HG03571 (cell line): ENCODE measurements around the gene PRRG4.
"Not testable (repeated sequence)": the region's sequence is repeated elsewhere in the genome, so short reads cannot be mapped to it uniquely, and the experiment has no call there.

Source experiments
- ATAC-seq: cut with Tn5 transposase; IDR thresholded peaks from one replicate; pipeline ENCODE4 v1.9.1; 2021; ENCODE audit not compliant: unreplicated experiment

Gene PRRG4

DNA sequence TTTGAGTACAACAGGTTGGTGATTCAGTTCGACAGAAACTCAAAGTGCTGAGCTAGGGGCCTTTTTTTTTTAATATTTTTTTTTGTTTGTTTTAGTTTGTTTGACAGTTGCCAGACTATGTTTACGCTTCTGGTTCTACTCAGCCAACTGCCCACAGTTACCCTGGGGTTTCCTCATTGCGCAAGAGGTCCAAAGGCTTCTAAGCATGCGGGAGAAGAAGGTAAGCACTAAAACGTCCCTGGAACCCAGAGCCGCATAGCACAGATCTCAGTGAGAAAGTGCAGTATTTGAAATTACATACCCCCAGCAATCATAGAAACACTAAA, 649 bp downstream of the PRRG4 start:
- ATAC-seq = peak; percentile 1

DNA sequence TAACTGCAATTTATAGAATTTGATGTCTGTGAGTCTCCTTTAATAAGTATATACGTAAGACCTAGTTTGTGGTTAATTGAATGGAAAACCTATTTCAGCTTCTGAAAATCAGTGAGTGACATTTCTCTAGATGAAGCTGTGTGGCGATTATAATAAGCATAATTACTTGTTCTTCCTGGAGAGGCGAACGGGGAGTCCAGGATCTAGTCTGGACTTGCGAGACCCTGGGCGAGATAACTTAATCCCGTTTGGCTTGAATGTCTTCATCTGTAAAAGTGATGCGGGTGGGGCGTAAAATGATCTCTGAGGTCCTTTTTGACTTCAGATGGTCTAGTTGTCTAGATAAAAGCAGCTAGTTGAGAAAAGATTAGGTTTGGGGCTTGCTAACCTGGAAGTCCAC, 1.1 kb downstream of the PRRG4 start:
- ATAC-seq = no peak

DNA sequence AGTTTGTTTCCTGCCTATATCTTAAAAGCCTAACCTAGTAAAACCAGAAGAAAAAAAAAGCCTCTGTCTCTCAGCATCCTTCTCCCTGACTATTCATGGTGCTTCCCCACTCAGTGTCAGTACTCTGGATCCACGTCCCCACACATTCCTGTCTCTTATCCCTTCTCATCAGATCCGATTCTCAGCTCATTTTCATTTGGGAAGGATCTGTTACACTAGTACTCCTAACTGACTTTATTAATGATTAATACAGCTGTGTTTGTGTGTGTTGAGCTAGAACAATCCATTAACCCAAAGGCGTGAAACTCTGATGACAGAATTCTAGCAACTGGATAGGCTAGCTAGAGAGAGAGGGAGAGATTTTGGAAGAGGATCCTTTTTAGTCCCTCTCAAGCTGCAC, 1.5 kb downstream of the PRRG4 start:
- ATAC-seq = no peak

DNA sequence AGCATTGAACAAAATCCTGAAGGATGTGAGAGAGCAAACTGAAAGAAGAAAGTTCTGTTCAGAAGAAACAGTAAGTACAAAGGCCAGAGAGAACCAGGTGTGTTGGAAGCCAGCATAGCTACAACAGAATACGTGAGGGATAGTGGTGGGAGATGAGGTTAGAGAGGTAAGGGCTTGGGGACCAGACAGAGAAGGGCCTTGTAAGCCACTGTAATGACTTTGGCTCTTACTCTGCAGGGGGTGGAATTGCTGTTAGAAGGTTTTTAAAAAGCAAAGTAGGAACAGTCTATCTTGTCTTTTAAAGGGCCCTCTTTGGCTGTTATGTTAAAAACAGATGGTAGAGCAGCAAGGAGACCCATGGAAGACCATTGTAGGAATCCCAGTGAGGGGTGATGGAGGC, 4.2 kb downstream of the PRRG4 start:
- ATAC-seq = no peak

DNA sequence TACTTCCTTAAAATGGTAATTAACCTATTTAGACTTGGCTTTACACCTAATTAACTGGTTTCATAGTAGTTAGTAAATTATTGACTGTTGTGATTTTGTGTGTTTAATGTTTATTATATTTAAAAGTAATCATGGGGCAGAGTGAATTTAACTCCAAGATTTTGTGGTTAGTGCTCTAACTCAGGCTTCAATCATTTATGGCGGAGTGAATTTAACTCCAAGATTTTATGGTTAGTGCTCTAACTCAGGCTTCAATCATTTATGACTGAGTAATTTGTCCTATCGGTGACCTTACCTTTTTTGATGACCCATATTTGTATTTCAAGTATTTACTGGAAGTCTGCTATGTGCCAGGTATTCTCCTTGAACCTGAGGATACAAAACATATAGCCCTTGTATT, 7.2 kb downstream of the PRRG4 start:
- no peak for ATAC-seq

DNA sequence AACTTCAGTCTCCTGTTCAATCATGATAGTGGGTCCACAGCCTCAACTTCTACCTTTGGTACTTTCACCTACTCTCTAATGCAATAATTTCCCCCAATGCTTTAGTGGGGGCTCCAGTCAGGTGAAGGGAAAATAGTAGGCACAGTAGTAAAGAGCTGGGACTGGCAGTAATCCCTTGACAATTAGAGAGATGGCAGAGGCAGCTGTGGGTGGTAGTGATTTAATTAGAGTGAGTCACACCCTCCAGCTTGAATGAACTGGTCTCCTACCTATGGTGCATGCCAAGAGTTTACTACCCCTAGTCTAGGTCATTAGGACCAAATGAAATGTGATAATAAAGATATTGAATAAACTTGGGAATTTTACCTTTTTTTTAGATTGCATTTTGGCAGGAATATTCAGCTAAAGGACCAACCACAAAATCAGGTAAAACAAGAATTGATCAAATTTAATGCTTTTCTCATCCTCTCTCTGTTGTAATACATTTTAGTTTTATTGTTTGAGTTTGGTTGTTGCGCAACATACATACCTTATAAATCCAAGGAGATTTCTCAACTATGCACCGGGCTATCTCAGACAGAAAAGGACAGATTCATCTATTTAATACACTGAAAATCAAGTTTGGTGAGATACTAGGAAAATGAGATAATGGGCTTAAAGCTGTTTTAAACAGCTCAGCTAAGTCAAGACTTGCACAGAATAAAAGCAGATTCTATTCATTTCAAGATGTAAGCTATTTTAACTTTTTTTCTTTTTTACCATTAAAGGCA, 9.0 kb downstream of the PRRG4 start:
- ATAC-seq = no peak

DNA sequence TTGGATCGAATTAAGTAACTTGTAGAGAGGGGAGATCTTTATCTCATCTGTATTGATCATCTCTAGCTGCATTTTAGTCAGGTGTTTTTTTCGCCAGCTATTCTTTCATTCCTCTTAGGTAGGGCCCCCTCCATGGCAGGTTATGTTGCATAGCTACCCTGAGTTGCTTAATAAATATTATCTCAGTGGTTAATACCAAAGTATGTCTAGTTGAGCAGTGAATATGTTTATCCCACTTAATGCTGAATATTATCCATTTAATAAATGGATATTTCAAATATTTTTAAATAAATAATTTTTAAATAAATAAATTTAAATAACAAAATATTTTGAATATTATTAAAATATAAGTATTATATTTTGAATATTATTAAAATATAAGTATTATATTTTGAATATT, 9.6 kb downstream of the PRRG4 start:
- ATAC-seq = no peak

DNA sequence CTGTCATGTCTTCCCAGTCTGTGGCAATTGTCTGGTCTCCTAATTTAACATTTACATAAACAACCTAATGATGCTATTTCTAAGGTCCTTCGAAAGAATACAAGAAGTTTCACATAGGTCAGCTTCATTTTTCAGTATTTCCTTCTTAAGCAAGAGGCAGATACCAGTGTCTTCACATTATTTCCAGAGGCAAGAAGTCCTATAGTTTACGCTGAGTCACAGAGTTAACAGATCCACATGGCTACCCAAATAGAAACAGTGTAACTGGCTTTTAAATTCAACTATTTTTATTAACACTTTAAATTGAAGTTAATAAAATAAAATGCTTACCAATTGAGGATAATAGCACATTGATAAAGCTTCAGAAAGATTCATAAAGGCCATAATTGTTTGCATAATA, 10.9 kb downstream of the PRRG4 start:
- ATAC-seq = no peak

DNA sequence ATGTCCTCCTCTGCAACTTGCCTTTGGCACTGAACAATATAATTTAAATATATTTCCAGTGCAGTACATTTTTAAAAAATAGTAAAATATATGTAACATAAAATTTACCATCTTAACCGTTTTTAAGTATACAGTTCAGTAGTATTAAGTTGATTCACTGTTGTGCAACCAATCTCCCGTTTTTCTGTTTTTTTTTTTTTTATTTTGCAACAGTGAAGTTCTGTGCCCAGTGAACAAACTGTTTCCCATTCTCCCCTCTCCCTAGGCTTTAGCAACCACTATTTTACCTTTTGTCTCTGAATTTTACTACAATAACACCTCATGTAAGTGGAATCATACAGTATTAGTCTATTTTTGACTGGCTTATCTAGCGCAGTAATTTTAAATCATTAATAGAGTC, 13.8 kb downstream of the PRRG4 start:
- no peak for ATAC-seq

DNA sequence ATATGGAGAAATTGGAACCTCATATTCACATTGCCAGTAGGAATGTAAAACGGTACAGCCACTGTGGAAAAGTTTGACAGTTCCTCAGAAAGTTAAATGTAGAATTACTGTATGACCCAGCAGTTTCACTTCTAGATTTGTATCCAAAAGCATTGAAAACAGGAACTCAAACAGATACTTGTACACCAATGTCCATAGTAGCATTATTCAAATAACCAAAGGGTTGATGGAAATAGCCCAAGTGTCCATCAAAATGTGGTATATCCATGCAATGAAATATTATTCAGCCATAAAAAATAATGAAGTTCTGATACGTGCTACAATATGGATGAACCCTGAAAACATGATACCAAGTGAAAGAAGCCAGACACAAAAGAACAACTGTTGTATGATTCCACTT, 17.8 kb downstream of the PRRG4 start:
- no peak for ATAC-seq

DNA sequence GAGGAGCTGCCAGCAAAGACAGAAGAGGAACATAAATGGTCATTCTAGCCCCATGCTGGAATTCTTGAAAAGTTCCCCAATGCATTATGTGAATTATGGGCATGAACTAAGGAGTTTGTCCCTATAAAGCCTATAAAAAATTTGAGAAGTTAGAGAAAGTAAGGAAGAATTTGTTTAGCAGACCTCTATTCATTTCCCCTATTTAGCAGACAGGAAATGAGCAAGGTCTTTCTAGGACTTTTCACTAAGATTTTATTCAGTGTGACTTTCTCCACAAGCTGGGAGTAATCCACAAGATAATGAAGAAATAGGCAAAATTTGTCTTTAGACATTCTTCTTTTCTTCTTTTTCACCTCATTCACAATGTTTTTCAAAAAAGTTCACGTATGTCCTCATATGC, 20.0 kb downstream of the PRRG4 start:
- ATAC-seq = no peak

DNA sequence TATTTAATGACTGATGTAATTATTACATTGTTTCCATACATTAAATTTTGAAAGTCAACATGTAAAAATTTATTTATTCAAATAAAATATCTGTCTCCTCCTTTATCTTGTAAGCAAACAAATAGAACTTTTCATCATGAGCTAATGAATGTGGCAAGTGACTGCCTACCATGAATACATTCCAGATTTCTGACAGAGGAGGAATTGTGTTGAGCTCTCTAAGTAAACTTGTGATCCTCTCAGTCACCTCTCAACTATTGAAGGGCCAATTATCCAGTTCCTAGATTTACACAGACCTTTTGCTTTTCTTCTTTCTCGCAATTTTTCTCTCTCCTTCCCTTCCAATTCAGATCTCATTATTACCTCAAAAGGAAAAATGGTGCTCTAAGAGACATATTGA, 21.5 kb downstream of the PRRG4 start:
- ATAC-seq = no peak

DNA sequence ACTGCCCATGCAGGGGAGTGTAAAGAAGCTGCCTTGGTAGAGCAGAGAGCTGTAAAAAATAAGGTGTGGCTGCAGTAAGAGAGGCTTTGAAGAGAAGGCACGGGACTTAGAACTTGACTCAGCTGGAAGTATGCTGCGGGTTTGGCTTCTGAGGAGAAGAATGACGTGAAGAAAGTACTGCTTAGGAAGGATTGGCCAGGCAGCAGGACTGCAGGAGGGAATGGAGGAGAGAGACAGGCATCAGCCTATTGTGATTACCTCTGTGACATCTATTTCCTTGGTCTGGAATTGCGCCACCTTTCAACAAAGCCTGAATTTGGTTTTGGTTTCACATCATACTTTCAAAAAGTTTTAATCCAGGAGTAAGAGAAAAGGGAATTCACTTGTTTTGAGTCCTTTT, 22.5 kb downstream of the PRRG4 start:
- ATAC-seq = no peak

DNA sequence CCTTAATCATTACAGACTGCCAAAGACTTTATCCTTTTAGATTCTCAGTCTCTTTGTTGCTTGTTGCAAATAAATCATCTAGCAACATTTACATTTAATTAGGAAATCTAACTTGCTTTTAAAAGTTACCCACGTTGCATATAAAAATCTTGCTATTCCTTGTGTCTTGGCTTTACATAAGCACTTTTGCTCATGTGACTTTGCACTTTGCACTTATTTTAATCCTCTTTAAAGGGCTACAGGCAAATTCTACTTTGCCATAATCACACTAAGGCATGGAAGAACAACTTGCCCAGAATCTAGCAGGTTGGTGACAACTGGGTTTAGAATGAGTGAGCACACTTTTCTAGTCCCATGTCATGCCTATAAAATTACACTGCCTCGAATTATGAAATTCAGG, 25.9 kb downstream of the PRRG4 start:
- no peak for ATAC-seq

DNA sequence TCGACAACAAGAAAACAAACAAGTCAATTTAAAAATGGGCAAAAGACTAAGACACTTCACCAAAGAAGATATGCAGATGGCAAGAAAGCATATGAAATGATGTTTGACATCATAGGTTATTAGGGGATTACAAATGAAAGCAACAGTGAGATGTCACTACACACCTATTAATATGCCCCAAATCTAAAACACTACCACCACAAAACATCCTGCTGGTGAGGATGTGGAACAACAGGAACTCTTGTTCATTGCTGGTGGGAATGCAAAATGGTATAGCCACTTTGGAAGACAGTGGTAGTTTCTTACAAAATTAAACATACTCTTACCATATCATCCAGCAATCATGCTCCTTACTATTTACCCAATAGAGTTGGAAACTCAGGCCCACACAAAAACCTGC, 29.0 kb downstream of the PRRG4 start:
- ATAC-seq = no peak

DNA sequence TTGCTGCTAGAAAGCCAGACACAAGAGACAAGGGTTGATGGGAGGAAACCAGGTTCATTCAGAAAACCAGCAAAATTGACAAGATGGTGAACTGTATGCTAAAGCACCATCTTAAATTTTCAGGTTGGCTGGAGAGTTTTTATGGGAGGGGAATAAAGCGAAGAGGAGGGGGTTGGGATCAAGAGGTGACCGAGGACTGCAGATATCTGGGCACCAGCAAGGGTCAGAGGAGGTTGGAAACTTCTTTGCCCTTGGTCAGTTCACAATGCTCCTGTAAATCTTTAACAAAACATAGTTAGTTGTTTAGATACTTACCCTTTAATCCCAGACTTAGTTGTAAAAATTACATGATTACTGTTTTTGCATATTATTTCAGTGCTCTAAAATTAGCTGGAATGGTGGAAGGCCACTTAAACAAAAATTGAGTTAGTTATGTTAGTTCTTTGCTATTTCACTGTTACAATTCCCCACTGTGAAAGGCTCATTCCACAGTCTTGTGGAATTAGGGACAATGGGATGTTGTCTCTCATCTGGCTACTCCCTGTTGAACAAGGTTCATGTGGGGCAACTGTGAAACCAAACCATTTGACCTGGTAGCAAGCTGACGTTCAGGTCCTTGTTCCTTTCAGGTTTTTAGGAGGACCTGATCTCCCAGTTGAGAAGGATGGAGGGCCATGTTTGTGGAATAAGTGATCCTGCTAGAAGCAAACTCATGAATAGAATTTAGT, 32.3 kb downstream of the PRRG4 start:
- ATAC-seq = no peak

DNA sequence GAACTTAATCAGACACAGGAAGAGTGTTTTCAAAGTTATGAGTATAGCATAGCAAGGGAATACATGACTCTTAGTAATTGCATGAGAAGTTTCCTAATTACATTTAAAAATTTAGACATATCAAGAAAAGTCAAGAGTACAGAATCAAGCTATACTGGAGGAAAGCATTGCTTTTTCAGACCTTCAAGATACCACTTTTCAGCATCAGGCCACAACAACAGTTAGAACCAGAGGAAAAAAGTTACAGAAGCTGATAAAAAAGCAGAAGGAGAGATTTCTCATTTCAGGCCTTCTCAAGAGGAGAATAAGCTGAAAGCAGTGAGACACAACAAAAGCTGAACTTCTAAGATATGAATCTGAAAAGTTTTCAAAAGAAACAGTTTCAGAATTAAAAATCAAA, 34.8 kb downstream of the PRRG4 start:
- ATAC-seq = no peak

DNA sequence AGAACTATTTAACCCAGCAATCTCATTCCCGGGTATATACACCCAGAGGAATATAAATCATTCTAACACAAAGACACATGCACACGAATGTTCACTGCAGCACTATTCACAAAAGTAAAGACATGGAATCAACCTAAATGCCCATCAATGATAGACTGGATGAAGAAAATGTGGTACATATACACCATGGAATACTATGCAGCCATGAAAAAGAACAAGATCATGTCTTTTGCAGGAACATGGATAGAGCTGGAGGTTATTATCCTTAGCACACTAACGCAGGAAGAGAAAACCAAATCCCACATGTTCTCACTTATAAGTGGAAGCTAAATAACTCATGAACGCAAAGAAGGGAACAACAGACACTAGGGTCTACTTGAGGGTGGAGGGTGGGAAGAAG, 39.0 kb downstream of the PRRG4 start:
- ATAC-seq = not testable (repeated sequence)

DNA sequence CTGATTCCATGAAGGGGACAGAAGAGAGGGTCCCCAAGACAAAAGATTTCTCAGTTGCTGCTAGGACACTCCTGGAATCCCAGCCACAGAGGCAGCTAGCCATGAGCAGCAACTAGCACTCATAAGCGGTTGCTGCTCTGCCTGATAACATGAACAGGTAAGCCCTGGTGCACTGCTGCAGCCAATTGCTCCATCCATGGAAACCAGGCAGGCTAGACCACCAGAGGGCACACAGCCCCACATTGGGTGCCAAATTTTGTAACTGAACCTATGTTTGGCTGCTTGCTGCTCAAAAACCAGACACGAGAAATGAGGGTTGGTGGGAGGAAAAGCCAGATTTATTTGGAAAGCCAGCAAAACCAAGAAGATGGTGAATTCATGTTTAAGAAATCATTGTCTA, 40.9 kb downstream of the PRRG4 start:
- ATAC-seq = no peak

DNA sequence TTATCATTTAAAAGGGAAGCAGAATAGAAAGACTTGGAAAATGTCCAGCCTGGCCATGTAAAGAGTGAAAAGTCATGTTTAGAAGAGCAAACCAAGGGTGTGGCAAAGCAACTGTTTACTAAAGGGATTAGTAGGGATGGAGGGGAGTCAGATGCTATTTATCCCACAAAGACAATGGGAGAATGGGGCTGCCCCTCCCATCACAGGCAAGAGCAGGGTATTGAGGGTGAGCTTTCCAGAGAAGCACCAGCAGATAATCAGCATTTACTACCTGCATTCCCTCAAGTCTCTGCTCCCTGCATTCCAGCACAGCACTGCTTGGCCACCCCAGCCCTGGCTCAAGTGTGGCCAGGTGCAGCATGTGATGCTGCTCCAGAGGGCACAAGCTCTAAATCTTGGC, 44.4 kb downstream of the PRRG4 start:
- ATAC-seq = no peak

DNA sequence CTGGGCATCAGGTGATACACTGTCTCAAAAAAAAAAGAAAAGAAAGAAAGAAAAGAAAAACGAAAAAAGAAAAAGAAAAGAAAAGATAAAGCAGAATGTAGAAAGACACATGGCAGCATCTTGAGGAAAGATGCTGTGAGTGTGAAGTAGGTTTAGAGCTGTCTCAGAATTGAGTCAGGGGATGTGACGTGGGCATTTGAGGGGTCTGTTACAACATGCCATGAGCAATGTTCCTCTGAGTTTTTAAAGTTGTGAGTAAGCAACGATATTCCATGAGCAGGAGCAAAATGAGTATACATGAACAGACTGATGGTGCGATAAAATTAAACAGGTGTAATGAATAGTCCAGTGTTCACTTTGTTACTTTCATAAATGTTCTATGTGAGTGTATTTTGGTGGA, 51.6 kb downstream of the PRRG4 start:
- ATAC-seq = no peak

DNA sequence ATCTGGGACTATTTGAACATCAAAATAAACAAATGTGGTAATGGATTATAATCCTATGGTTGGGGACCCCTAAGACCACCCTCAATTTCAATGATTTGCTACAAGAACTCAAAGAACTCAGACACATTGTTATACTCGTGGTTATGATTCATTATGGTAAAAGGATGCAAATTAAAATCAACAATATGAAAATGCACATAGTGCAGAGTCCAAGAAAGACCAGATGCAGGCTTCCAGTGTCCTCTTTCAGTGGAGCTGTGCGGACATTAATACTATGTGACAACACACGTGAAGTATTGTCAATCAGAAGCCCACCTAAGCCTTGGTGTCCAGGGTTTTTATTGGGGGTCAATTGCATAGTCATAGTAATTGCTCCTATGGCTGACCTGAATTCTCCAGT, 53.7 kb downstream of the PRRG4 start:
- no peak for ATAC-seq

DNA sequence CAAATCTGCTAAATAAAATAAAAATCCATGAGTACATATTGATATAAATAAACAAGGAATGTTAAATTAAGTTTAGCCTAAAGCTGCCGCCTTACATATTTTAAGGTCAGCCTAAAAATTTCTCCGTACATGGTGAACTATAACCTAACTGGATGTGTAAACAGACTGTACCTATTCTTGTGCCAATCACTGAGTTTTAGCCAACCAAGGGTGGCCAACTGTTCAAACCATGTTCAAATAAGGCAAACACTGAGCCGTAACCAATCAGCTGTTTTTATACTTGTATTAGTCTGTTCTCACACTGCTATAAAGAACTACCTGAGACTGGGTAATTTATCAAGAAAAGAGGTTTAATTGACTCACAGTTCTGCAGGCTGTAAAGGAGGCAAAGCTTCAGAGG, 54.3 kb downstream of the PRRG4 start:
- no peak for ATAC-seq
